ENCODE measurements around the gene NELFB.
A peak's percentile ranks its signal among the peaks of the same experiment; 100 is the strongest.

Gene NELFB

GRCh38 chr9:137302449-137303150, 47.5 kb downstream of the NELFB start:
- DNase-seq (ENCODE audit: low read depth in 4 of 4, low spot score in 1 of 4) = no peak

GRCh38 chr9:137303151-137303892, 48.2 kb downstream of the NELFB start:
- DNase-seq (ENCODE audit: low read depth in 4 of 4, low spot score in 1 of 4) = no peak

GRCh38 chr9:137303893-137304382, 48.8 kb downstream of the NELFB start:
- DNase-seq (ENCODE audit: low read depth in 4 of 4, low spot score in 1 of 4) = no peak

GRCh38 chr9:137304383-137305059, 49.4 kb downstream of the NELFB start:
- no peak for DNase-seq (ENCODE audit: low read depth in 4 of 4, low spot score in 1 of 4)

GRCh38 chr9:137305060-137305797, 50.1 kb downstream of the NELFB start:
- peak in 2 of 4 experiments; percentile 21 to 54 for DNase-seq (ENCODE audit: low read depth in 4 of 4, low spot score in 1 of 4)

GRCh38 chr9:137305798-137306065, 50.6 kb downstream of the NELFB start:
- no peak for DNase-seq (ENCODE audit: low read depth in 4 of 4, low spot score in 1 of 4)

GRCh38 chr9:137306066-137306849, 51.1 kb downstream of the NELFB start:
- DNase-seq (ENCODE audit: low read depth in 4 of 4, low spot score in 1 of 4) = no peak

GRCh38 chr9:137306850-137307254, 51.7 kb downstream of the NELFB start:
- no peak for DNase-seq (ENCODE audit: low read depth in 4 of 4, low spot score in 1 of 4)

GRCh38 chr9:137307255-137308056, 52.3 kb downstream of the NELFB start:
- no peak for DNase-seq (ENCODE audit: low read depth in 4 of 4, low spot score in 1 of 4)

- DNase-seq (ENCODE audit: low read depth in 4 of 4, low spot score in 1 of 4) = no peak
These were observed 53.0 kb downstream of the NELFB start for GRCh38 chr9:137308057-137308619.

- DNase-seq (ENCODE audit: low read depth in 4 of 4, low spot score in 1 of 4) = no peak
These were observed 54.5 kb downstream of the NELFB start for GRCh38 chr9:137309368-137310188.

GRCh38 chr9:137310189-137311052, 55.3 kb downstream of the NELFB start:
- DNase-seq (ENCODE audit: low read depth in 4 of 4, low spot score in 1 of 4) = no peak

GRCh38 chr9:137311171-137311985, 56.3 kb downstream of the NELFB start:
- no peak for DNase-seq (ENCODE audit: low read depth in 4 of 4, low spot score in 1 of 4)

- DNase-seq (ENCODE audit: low read depth in 4 of 4, low spot score in 1 of 4) = no peak
These were observed 57.1 kb downstream of the NELFB start for GRCh38 chr9:137311986-137312851.

- DNase-seq (ENCODE audit: low read depth in 4 of 4, low spot score in 1 of 4) = no peak
These were observed 57.8 kb downstream of the NELFB start for GRCh38 chr9:137312852-137313325.
